ENCODE results near the gene ROR1.

- TF ChIP-seq POLR2A (IDR thresholded peaks at IDR 0.05): no peak
- TF ChIP-seq CTCF (IDR thresholded peaks at IDR 0.05): no peak
- no peak for TF ChIP-seq EP300 (IDR thresholded peaks at IDR 0.05)
Observed at GRCh38 chr1:63797056-63797726, 23.4 kb downstream of the ROR1 start.
